ENCODE data around the gene ERI3.

Gene ERI3

GRCh38 chr1:44259090-44259489 lies 96.0 kb downstream of the ERI3 start:
- no peak for DNase-seq

- no peak for DNase-seq
Measured at GRCh38 chr1:44256762-44257554, 98.1 kb downstream of the ERI3 start.

- DNase-seq: no peak
Measured at GRCh38 chr1:44254392-44254910, 100.6 kb downstream of the ERI3 start.

GRCh38 chr1:44251989-44252671 lies 102.9 kb downstream of the ERI3 start:
- no peak for DNase-seq

GRCh38 chr1:44251486-44251885 lies 103.6 kb downstream of the ERI3 start:
- DNase-seq: no peak

GRCh38 chr1:44250068-44250781 lies 104.8 kb downstream of the ERI3 start:
- no peak for DNase-seq

GRCh38 chr1:44249543-44249942 lies 105.5 kb downstream of the ERI3 start:
- DNase-seq: peak; percentile 74

GRCh38 chr1:44246806-44247205 lies 108.3 kb downstream of the ERI3 start:
- peak; percentile 73 for DNase-seq

- DNase-seq: no peak
Measured at GRCh38 chr1:44244986-44245385, 110.1 kb downstream of the ERI3 start.

- DNase-seq: no peak
Measured at GRCh38 chr1:44243782-44244495, 111.1 kb downstream of the ERI3 start.

- DNase-seq: no peak
Measured at GRCh38 chr1:44242746-44243145, 112.3 kb downstream of the ERI3 start.

- no peak for DNase-seq
Measured at GRCh38 chr1:44240802-44241671, 114.0 kb downstream of the ERI3 start.

- DNase-seq: no peak
Measured at GRCh38 chr1:44239961-44240371, 115.1 kb downstream of the ERI3 start.

GRCh38 chr1:44239331-44239960 lies 115.6 kb downstream of the ERI3 start:
- no peak for DNase-seq

- DNase-seq: no peak
Measured at GRCh38 chr1:44238660-44239059, 116.4 kb downstream of the ERI3 start.

GRCh38 chr1:44237721-44238457 lies 117.2 kb downstream of the ERI3 start:
- no peak for DNase-seq

- no peak for DNase-seq
Measured at GRCh38 chr1:44236490-44237272, 118.4 kb downstream of the ERI3 start.

- DNase-seq: no peak
Measured at GRCh38 chr1:44235808-44236207, 119.2 kb downstream of the ERI3 start.

GRCh38 chr1:44233593-44233992 lies 121.5 kb downstream of the ERI3 start:
- no peak for DNase-seq

GRCh38 chr1:44230796-44231195 lies 124.3 kb downstream of the ERI3 start:
- no peak for DNase-seq
